ENCODE measurements around the gene C6orf47.
A peak's percentile ranks its signal among the peaks of the same experiment; 100 is the strongest.

The C6orf47 gene

DNA sequence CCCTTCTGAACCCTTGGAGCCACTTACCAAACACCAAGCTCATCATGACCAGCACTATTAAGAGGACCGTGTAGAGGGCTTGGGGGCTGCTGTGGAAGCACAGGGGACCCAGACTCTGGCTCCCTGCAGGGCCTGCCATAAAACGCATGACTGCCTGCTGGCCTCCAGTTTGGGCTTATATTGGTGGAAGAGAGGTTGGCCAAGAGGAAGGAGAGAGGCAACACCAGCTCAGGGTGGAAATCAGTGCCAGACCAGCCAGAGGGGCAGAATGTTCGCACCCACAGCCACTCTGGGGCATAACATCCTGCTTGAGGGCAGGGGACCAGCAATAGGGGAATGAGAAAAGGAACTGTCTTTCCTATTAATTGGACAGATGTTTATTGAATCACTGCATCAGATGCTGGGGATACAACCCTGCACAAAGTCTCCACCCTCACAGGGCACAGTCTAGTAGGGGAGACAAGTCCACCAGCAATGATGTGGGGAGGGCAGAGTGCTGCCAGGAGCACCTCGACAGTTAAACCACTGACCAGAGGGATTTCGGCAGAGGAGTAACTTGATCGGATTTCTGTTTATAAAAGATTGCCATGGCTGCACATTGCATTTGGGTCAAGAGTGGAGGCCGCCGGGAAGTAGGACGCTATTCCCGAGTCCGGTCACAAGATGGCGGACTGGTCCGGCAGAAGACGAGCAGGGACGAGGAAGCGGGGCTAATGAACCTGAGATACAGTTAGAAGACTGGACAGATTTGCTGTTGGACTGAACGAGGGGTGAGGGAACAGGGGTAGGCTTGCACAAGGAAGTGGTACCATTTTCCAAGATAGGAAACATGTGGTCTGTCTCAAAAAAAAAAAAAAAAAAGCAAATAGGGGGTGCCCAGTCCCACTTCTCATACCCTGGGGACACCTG lies 19.9 kb upstream of the C6orf47 start, which contains the start of gene LY6G5C:
LY6G5C (minus strand) TSS at position 842 of the 909 bp plus-strand sequence; CDS start at position 148, 694 bp downstream.
- H3K9ac ChIP-seq (ENCODE audit: low read length): peak within 1 kb of the TSS; percentile 53; the same call in 1 of the 2 replicates
- peak within 1 kb of the TSS; percentile 59 for H2AFZ ChIP-seq (ENCODE audit: low read depth, low read length)

GRCh38 chr6:31677955-31678354 lies 17.4 kb upstream of the C6orf47 start:
- Histone ChIP-seq H3K79me2 (ENCODE audit: low read length) (no peaks in the 10 kb centered on the region), H3K9ac (ENCODE audit: low read length) (no peak overlapping the region), H3K4me1 (ENCODE audit: low read length) (peaks cover 17% of the 10 kb centered on the region), H4K20me1 (ENCODE audit: insufficient read depth, low read length) (no peaks in the 10 kb centered on the region), H3K27ac (ENCODE audit: low read length) (no peak overlapping the region), H2AFZ (ENCODE audit: low read depth, low read length) (no peak overlapping the region), H3K36me3 (replicated peaks; ENCODE audit: low read depth, low read length) (no peaks in the 10 kb centered on the region), H3K9me3 (ENCODE audit: insufficient read depth, low read length) (no peaks in the 10 kb centered on the region), H3K27me3 (ENCODE audit: low read depth, low read length) (no peaks in the 10 kb centered on the region), H3K4me2 (ENCODE audit: low read length) (no peak overlapping the region), H3K4me3 (ENCODE audit: low read length) (no peak overlapping the region)
- no peak for TF ChIP-seq EZH2phosphoT487 (IDR thresholded peaks at IDR 0.05; ENCODE audit: low read depth)
- TF ChIP-seq, protein P1, sequence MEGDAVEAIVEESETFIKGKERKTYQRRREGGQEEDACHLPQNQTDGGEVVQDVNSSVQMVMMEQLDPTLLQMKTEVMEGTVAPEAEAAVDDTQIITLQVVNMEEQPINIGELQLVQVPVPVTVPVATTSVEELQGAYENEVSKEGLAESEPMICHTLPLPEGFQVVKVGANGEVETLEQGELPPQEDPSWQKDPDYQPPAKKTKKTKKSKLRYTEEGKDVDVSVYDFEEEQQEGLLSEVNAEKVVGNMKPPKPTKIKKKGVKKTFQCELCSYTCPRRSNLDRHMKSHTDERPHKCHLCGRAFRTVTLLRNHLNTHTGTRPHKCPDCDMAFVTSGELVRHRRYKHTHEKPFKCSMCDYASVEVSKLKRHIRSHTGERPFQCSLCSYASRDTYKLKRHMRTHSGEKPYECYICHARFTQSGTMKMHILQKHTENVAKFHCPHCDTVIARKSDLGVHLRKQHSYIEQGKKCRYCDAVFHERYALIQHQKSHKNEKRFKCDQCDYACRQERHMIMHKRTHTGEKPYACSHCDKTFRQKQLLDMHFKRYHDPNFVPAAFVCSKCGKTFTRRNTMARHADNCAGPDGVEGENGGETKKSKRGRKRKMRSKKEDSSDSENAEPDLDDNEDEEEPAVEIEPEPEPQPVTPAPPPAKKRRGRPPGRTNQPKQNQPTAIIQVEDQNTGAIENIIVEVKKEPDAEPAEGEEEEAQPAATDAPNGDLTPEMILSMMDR (IDR thresholded peaks at IDR 0.05; ENCODE audit: low read depth, low read length): no peak

More for the DNA sequence above, 19.9 kb upstream of the C6orf47 start, which contains the start of gene LY6G5C:
- H4K20me1 ChIP-seq (ENCODE audit: insufficient read depth, low read length): no peaks in the 10 kb centered on the region
- H3K4me1 ChIP-seq (ENCODE audit: low read length): peaks cover 17% of the 10 kb centered on the region
- H3K36me3 ChIP-seq (replicated peaks; ENCODE audit: low read depth, low read length): no peaks in the 10 kb centered on the region
- TF ChIP-seq EZH2phosphoT487 (IDR thresholded peaks at IDR 0.05; ENCODE audit: low read depth): no peak
- TF ChIP-seq, protein P1 (IDR thresholded peaks at IDR 0.05; ENCODE audit: low read depth, low read length): peak; percentile 54
- no peaks in the 10 kb centered on the region for H3K27me3 ChIP-seq (ENCODE audit: low read depth, low read length)
- peak within 1 kb of the TSS; percentile 76 for H3K4me3 ChIP-seq (ENCODE audit: low read length)
- H3K79me2 ChIP-seq (ENCODE audit: low read length): no peaks in the 10 kb centered on the region
- no peak within 1 kb of the TSS for H3K27ac ChIP-seq (ENCODE audit: low read length)
- peak within 1 kb of the TSS; percentile 77 for H3K4me2 ChIP-seq (ENCODE audit: low read length)
- H3K9me3 ChIP-seq (ENCODE audit: insufficient read depth, low read length): no peaks in the 10 kb centered on the region

DNA sequence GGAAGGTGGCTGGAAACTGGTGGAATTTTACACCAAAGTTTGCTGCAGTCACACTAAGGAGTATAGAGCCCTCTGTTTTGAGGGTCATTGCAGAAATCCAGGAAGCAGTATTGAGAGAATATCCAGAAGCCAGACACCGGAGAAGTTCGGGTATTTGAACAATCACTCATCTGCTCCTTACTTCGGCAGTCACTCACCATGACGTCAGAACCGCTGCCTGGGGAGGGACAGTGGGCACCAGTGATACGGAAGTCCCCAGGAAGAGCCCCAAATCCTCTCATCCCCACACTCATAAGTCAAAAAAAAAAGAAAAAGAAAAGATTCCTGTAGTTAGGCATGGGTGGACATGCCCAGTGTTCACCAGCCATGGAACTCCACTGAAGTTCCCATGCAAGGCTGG lies 16.3 kb upstream of the C6orf47 start:
- H3K4me2 ChIP-seq (ENCODE audit: low read length): peak overlapping the region; percentile 37

More for the DNA sequence above, 16.3 kb upstream of the C6orf47 start:
- Histone ChIP-seq H3K27me3 (ENCODE audit: low read depth, low read length) (no peaks in the 10 kb centered on the region), H4K20me1 (ENCODE audit: insufficient read depth, low read length) (no peaks in the 10 kb centered on the region), H3K27ac (ENCODE audit: low read length) (no peak overlapping the region), H3K79me2 (ENCODE audit: low read length) (no peaks in the 10 kb centered on the region), H3K9me3 (ENCODE audit: insufficient read depth, low read length) (no peaks in the 10 kb centered on the region), H2AFZ (ENCODE audit: low read depth, low read length) (no peak overlapping the region), H3K4me1 (ENCODE audit: low read length) (peaks cover 17% of the 10 kb centered on the region), H3K4me3 (ENCODE audit: low read length) (no peak overlapping the region), H3K36me3 (replicated peaks; ENCODE audit: low read depth, low read length) (peaks cover 3% of the 10 kb centered on the region), H3K9ac (ENCODE audit: low read length) (no peak overlapping the region)
- TF ChIP-seq EZH2phosphoT487 (IDR thresholded peaks at IDR 0.05; ENCODE audit: low read depth): no peak
- TF ChIP-seq, protein P1 (IDR thresholded peaks at IDR 0.05; ENCODE audit: low read depth, low read length): no peak
